ENCODE data around the gene RDH16.
A peak's percentile ranks its signal among the peaks of the same experiment; 100 is the strongest.
"Not testable (repeated sequence)": the region's sequence is repeated elsewhere in the genome, so short reads cannot be mapped to it uniquely, and the experiment has no call there.

Gene RDH16

DNA sequence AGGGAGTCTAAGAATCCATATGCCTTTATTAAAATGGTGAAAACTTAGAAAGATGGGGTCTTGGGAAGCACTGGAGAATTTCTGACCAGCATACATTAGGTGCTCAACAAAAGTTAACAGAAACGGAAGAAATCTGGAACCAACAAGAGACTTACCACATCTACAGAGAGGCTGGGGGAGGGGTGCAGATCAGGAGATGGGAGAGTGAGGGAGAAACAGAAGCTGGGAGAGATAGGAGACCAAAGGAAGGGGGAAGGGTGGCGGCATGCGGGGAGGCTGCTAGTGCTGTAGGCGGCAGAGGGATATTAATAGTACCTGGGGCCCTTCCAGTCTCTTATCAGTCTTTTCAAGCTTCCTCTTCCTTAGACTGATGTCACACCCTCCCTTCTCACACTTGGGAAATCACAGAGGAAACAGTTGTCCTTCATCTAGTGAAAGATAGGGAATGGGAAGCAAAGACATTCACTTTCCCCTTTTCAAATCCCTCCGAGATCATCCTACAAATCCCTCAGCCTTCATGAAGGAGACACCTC is 30.9 kb upstream of the RDH16 start:
- DNase-seq = no peak

DNA sequence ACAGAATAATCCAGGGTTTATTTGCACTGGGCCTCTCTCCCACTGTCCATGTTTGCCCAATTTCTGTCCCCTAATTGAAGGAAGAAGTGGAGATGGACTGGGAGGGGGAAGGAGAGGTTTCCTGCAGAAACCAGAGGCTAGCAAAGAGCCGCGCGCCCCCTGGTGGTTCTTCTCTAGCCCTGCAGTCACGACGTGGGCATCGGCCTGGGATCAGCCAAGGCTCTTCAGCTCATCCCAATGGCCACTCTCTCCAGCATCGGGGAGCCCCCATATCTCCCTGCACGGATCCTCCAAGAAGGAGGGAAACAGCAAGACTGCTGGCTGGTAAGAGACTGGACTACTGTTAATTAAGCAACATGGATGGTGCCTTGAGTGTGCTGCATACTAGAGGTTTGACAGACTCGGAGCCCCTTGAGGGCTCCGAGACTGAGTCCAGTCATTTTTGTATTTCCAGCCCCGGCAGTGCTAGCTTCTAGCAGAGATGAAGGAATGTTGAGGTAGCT is 30.2 kb upstream of the RDH16 start:
- peak; percentile 82 for DNase-seq

DNA sequence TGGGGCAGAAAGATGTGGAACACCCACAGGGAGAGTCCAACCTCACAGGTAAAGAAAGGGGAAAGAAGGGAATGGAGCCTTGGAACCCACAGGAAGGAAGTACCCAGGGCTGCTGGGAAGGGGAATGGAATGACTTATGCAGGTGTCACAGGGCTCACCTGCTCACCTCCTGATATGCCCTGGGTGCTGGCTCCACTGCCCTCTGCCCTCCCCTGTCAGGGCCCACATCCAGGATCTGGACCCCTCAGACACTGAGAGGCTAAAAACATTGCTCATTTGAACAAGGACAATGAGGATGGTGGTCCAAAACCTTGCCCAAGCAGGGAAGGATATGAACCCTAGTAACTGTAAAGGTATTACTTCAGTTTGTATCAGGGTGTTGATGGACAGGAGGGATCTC is 29.6 kb upstream of the RDH16 start:
- no peak for DNase-seq

DNA sequence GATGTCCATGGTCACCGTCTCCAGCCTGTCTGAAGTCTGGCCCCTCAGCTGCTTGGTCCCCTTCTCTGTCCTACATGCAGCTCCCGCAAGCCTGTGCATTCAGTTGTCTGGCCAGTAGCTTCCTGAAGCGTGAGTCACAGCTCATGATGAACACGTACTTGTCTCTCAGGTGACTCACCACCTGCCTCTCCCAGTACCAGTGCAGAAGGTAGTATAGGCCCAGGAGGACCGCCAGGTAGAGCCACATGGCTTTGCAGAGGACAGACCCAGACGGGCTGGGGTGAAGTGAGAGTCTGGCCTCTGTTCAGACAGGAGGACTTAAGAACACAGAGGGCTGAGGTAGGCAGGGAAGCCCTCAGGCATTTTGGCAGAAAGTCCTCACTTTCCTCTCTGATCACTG is 28.3 kb upstream of the RDH16 start:
- DNase-seq = peak; percentile 19

DNA sequence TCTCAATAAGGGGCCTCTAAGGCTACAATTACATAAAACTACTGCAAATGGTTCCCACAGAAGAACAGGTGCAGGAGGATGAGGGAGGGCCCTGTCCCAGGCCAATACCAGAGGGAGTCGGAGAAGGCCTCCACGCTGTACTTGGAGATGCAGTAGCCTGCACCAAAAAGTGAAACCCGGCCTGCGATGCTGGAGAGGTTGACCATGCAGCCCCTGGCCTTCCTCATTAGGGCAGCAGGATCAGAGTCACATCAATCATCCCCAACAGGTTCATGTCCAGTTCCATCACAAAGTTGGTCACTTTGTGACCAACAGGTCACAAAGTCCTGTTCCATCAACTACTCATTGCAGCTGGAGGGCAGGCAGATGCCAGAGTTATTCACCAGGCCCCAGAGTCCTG is 26.0 kb upstream of the RDH16 start:
- no peak for DNase-seq

DNA sequence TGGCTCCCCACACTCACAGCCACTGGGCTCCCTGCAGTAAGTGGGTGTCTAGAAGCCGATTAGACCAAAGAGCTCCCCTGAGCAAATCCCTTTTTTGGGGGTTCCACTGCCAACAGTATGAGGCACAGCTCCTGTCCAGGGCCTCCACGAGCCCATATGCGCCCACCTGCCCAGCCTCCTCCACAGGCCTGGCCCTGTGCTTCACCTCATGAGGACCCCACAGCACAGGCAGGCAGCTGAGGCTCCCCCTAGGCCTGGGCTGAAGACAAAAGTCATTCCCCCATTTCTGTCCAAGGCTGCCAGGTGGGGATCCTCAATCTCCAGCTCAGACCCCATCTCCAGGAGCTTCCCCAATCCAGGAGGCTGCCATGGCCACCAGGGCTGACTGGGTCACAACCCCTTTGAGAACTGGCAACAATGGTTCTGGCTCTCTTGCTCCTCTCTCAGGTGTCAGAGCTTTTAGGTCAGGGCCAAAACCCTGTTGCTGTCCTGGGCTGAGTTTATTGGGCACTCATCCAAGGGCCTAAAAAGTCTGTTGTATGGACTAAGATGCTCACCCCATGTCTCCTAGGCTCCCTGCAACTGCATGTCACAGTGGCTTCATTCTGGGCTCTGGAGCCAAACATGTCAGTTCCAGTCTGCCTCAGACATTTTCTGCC is 25.3 kb upstream of the RDH16 start:
- not testable (repeated sequence) for DNase-seq

DNA sequence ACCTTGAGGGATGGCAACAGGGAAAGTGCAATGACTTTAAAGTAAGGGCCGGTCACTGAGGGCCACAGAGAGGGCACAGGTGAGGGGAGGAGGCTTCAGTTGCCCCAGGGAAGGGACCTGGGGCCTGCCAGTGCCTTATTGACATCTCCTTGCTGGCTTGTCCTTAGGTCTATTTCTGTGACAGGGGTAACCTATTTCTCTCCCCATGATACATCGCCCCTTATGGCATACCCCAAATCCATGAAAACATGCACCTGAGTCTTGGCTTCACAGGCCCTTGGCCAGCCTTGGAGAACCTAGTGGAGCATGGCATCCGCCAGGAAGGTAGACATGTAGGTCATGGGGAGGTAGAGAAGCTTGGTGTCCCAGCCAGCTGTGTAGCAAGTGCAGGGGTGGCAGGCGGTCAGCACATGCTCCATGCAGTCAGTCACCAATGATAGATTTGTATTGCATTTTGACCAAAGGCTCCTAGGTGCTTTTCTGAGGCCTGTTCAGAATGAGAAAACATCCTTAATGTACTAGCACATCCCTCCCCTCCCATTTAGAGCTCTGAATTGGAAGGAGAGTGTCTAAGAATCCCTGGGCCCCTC is 23.6 kb upstream of the RDH16 start:
- no peak for DNase-seq

DNA sequence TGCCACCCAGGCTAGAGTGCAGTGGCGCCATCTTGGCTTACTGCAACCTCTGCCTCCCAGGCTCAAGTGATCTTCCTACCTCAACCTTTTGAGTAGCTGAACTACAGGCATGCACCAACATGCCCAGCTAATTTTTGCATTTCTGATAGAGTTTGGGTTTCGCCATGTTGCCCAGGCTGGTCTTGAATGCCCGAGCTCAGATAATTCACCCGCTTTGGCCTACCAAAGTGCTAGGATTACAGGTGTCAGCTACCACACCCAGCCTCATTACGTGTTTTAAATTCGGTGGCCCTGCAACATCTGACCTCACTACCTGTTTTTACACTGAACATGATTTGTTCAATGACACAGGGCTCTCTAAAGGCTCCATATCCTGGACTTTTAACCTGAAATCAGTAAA is 22.9 kb upstream of the RDH16 start:
- DNase-seq = no peak

DNA sequence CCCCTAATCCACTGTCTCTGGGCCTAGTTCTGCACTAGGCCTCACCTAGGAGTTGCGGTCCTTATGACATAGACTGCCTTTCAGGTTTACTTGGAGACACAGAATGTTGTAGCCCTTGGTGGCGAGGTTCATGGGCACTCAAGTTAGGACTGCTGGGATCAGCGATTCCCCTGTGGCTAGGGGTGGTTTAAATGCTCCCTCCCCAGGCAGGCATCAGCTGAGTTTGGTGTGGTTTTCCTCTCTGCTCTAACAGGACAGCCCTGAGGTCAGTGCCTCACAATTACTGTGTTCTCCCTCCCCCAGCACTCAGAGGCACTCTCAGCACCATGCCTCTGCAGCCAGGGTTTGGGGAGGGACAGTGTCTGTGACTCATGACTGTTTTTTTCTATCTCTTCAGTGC is 22.2 kb upstream of the RDH16 start:
- no peak for DNase-seq

DNA sequence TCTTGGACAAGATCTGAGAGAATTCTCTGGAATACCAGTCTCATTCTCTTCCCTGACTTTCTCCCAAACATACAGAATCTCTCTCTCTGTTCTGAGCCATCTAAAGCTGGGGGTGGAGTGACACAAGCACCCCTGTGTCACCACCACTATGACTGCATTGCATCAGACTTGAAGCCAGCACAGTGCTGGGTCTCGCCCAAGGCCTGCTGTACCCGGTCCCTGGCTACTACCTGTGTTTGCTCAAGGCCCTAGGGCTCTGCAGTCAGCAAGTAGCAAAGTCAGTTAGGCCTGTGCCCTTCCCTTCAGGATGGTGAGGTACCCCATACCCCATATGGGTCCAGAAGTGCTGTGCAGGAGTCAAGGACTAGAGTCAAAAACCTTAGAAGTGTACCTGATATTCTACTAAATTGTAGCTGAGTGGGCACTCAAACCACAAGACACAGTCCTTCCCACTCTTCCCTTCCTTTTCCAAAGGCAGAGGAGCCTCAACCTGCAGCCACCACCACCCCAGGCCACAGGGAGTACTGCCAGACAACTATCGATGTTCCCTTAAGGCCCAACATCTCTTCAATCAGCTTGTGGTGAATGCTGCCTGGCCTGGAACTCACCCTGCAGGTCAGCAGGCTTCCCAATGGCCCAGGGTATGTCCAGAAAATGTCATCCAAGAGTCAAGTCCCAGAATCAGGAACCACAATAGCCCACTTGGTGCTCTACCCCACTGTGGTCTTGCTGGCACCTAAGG is 21.2 kb upstream of the RDH16 start:
- no peak for DNase-seq

DNA sequence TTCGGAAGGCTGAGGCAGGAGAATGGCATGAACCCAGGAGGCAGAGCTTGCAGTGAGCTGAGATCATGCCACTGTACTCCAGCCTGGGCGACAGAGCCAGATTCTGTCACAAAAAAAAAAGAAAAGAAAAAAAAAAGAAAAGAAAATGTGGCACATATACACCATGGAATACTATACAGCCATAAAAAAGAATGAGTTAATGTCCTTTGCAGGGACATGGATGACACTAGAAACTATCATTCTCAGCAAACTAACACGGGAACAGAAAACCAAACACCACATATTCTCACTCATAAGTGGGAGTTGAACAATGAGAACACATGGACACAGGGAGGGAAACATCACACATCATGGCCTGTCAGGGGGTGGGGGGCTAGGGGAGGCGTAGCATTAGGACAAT is 20.0 kb upstream of the RDH16 start:
- not testable (repeated sequence) for DNase-seq

DNA sequence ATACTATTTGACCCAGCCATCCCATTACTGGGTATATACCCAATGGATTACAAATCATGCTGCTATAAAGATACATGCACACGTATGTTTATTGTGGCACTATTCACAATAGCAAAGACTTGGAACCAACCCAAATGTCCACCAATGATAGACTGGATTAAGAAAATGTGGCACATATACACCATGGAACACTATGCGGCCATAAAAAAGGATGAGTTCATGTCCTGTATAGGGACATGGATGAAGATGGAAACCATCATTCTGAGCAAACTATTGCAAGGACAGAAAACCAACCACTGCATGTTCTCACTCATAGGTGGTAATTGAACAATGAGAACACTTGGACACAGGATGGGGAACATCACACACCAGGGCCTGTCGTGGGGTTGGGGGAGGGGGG is 16.8 kb upstream of the RDH16 start:
- DNase-seq = not testable (repeated sequence)

DNA sequence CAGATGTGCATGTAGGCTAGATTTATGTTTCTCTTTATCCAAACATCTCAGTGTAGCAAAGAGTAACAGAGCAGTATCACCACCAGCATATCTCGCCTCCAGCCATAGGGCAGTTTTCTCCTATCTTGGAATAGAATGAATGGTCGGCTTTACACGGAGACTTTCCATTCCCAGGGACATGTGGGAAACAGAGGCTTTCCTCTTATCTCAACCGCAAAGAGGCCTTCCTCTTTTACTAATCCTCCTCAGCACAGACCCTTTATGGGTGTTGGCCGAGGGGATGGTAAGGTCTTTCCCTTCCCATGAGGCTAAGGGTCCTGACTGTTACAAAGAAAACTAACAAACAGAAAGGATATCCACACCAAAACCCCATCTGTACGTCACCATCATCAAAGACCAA is 11.5 kb upstream of the RDH16 start:
- DNase-seq = not testable (repeated sequence)

DNA sequence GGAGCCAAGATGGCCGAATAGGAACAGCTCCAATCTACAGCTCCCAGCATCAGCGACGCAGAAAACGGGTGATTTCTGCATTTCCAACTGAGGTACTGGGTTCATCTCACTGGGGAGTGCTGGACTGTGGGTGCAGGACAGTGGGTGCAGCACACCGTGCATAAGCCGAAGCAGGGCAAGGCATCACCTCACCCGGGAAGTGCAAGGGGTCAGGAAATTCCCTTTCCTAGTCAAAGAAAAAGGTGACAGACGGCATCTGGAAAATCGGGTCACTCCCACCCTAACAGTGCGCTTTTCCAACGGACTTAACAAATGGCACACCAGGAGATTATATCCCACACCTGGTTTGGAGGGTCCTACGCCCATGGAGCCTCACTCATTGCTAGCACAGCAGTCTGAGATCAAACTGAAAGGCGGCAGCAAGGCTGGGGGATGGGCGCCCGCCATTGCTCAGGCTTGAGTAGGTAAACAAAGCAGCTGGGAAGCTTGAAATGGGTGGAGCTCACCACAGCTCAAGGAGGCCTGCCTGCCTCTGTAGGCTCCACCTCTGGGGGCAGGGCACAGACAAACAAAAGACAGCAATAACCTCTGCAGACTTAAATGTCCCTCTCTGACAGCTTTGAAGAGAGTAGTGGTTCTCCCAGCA is 8.7 kb upstream of the RDH16 start:
- not testable (repeated sequence) for DNase-seq

DNA sequence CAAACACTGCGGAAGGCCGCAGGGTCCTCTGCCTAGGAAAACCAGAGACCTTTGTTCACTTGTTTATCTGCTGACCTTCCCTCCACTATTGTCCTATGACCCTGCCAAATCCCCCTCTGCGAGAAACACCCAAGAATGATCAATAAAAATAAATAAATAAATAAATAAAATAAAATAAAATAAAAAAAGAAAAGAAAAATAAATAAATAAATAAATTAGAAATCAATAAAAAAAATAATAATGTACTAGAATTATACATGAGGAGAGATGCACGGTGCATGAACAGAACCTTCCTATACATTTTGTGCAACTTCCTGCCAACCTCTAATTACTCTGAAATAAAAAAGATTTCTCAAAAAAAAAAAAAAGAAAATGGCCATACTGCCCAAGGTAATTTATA is 7.7 kb upstream of the RDH16 start:
- DNase-seq = not testable (repeated sequence)

DNA sequence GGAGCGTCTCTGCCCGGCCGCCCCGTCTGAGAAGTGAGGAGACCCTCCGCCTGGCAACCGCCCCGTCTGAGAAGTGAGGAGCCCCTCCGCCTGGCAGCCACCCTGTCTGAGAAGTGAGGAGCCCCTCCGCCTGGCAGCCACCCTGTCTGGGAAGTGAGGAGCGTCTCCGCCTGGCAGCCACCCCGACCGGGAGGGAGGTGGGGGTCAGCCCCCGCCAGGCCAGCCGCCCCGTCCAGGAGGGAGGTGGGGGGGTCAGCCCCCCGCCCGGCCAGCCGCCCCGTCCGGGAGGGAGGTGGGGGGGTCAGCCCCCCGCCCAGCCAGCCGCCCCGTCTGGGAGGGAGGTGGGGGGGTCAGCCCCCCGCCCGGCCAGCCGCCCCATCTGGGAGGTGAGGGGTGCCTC is 6.1 kb upstream of the RDH16 start:
- DNase-seq = not testable (repeated sequence)

DNA sequence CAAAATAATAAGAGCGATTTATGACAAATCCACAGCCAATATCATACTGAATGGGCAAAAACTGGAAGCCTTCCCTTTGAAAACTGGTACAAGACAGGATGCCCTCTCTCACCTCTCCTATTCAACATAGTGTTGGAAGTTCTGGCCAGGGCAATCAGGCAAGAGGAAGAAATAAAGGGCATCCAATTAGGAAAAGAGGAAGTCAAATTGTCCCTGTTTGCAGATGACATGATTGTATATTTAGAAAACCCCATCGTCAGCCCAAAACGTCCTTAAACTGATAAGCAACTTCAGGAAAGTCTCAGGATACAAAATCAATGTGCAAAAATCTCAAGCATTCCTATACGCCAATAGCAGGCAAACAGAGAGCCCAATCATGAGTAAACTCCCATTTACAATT is 4.8 kb upstream of the RDH16 start:
- DNase-seq = not testable (repeated sequence)

DNA sequence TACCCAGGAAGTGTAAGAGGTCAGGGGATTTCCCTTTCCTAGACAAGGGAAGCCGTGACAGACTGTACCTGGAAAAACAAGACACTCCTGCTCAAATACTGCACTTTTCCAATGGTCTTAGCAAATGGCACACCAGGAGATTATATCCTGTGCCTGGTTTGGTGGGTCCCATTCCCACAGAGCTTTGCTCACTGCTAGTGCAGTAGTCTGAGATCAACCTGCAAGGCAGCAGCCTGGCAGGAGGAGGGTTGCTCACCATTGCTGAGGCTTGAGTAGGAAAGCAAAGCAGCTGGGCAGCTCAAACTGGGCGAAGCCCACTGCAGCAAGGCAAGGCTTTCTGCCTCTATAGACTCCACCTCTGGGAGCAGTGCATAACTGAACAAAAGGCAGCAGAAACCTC is 1.0 kb upstream of the RDH16 start:
- DNase-seq = no peak

DNA sequence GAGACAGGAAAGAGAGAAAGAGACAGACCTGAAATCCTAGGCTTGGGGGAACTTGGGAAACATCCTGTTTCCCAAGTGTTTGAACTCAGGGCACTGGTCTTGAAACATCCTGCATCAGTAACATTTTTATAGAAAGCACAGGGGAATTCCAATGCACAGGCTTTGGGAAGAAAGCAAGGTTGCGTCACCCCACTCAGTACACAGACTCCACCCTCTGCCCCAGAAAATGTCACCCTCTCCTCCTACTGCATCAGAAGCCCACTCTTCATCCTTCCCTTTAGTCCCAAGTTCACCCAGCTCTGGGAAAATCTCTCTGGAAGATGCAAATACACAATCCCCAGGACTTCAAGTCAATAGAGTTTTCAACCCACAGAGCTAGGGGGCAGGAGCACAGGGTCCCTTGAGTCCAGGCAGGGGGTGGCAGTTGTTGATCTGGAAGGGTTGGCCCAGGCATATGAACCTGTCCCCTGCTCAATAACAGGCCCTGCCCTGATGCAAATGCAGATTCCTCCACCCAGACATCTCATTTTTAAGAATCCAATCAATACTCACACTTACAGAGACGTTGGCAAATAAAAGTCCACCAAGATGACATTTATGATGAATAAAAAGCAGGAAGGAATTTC is 1.7 kb downstream of the RDH16 start:
- DNase-seq = no peak

DNA sequence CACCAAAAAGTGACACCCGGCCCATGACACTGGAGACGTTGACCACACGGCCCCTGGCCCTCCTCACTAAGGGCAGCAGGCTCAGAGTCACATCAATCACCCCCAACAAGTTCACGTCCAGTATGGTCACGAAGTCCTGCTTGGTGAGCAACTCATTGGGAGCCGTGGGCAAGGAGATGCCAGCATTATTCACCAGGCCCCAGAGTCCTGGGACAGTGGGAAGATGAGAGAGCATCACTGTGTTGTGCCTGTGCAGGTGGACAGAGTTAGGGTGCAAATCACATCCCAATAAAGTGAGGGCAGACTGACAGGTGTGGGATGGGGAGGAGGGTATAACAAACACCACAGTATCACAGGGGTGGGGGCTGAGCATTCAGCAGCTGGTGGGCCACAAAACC is 2.5 kb downstream of the RDH16 start:
- DNase-seq = no peak

DNA sequence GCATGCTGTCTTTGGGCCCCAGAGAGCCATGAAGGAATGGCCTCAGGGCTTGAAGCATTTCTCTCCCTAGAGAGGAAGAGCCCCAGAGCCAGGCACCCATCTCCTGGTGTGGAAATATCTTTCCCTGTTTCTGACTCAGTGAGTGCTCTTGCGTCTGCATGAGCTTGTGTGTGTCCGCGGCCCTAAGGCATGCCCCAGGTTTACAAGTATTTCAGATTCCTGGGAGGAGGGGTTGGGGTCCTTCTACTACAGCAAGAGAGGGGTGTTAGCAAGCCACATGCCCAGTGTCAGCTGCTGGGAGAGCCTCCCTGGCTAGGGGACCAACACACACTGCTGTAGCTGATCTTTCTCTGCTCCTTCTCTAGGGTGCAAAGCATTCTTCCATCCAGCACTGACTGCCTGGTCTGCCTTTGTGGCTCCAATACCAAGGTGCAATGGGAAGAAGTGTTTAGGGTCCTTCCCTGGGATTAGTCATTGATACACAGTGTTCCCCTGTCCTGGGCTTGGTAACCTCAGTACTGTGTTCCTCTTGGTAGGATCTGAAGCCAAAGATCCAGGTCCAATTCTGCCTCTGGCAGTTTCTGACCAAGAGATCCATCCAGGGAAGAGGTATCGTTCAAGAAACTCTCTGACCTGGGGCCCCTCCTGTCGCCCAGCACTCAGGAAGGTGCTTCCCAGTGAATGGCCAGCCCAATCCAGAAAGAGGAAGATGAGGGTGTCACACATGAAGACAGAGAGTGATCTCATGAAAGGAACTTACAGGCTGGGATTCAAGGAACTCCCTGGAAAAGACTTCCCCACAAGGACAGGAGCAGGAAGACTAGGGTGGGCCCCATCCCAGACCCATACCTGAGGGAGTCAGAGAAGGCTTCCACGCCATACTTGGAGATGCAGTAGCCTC is 3.1 kb downstream of the RDH16 start:
- DNase-seq = no peak

DNA sequence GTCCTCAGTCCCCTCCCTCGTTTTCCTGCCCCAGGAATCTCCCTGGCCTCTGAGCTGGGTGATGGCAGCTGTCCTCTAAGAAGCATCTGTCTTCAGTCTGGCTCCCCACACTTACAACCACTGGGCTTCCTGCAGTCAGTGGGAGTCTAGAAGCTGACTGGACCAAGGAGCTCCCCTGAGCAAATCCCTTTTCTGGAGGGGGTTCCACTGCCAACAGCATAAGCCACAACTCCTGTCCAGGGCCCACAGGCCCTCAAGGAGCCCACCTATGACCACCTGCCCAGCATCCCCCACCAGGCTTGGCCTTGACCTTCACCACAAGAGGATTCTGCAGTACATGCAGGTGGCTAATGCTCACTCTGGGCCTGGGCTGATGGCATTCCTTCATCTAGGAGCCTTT is 4.1 kb downstream of the RDH16 start:
- no peak for DNase-seq
